DOHH2 (cell line): ENCODE data around the gene MMRN2.
"Not testable (repeated sequence)": the region's sequence is repeated elsewhere in the genome, so short reads cannot be mapped to it uniquely, and the experiment has no call there.

Experiments
- H3F3A ChIP-seq: fragments of 200-600 bp; sonication (generic), shearing (Covaris generic); 2 replicates; pipeline ENCODE4 v1.6.0; 2016; ENCODE audit warnings: antibody characterized with exemption, mild to moderate bottlenecking; ENCODE audit not compliant: control insufficient read depth, insufficient read depth
- H3K27ac ChIP-seq: fragments of 200-600 bp; sonication (generic); 2 replicates; pipeline ENCODE4 v1.5.1; 2014; ENCODE audit warnings: low read depth, mild to moderate bottlenecking, low read length, moderate library complexity
- H3K27me3 ChIP-seq: fragments of 200-600 bp; sonication (generic); 2 replicates; pipeline ENCODE4 v1.6.1; 2014; ENCODE audit warnings: mild to moderate bottlenecking, low read length, mixed read lengths; ENCODE audit not compliant: control insufficient read depth
- H3K36me3 ChIP-seq: fragments of 200-600 bp; sonication (generic); 2 replicates; pipeline ENCODE4 v1.6.1; 2014; ENCODE audit warnings: mild to moderate bottlenecking, low read length, moderate library complexity, mixed read lengths; ENCODE audit not compliant: control insufficient read depth
- H3K4me1 ChIP-seq: fragments of 200-600 bp; sonication (generic); 2 replicates; pipeline ENCODE4 v1.6.1; 2014; ENCODE audit warnings: mild to moderate bottlenecking, low read length, mixed read lengths; ENCODE audit not compliant: control insufficient read depth
- H3K4me2 ChIP-seq: fragments of 200-600 bp; sonication (generic); 2 replicates; pipeline ENCODE4 v1.6.0; 2014; ENCODE audit warnings: mild to moderate bottlenecking, low read length, moderate library complexity
- H3K4me3 ChIP-seq: fragments of 200-600 bp; sonication (generic); 2 replicates; pipeline ENCODE4 v1.5.1; 2014; ENCODE audit warnings: mild to moderate bottlenecking, low read length, mixed read lengths
- H3K79me2 ChIP-seq: fragments of 200-600 bp; sonication (generic); 2 replicates; pipeline ENCODE4 v1.6.1; 2014; ENCODE audit warnings: mild to moderate bottlenecking, low read length, mixed read lengths; ENCODE audit not compliant: control insufficient read depth
- H3K9me2 ChIP-seq: fragments of 200-600 bp; sonication (generic); replicated peaks from 2 replicates; pipeline ENCODE4 v1.6.1; 2014; ENCODE audit warnings: mild to moderate bottlenecking, low read length, mixed read lengths; ENCODE audit not compliant: control insufficient read depth
- H3K9me3 ChIP-seq: fragments of 200-600 bp; sonication (generic); 2 replicates; pipeline ENCODE4 v1.6.1; 2014; ENCODE audit warnings: antibody characterized with exemption, low read length, mixed read lengths; ENCODE audit not compliant: control insufficient read depth, insufficient read depth
- H4K20me1 ChIP-seq: fragments of 200-600 bp; sonication (generic); 2 replicates; pipeline ENCODE4 v1.6.0; 2014; ENCODE audit warnings: low read depth, mild to moderate bottlenecking, antibody characterized with exemption, low read length, moderate library complexity; ENCODE audit not compliant: control insufficient read depth, insufficient read depth
- CTCF ChIP-seq: fragments of 200-600 bp; sonication (generic); IDR thresholded peaks from one replicate; pipeline ENCODE4 v1.5.1; 2014; ENCODE audit warnings: antibody characterized with exemption, mild to moderate bottlenecking, low read depth, low read length; ENCODE audit not compliant: poor library complexity, severe bottlenecking
- EZH2phosphoT487 ChIP-seq: fragments of 200-600 bp; sonication (generic); IDR thresholded peaks from 2 replicates; pipeline ENCODE4 v1.6.1; 2017; ENCODE audit warnings: borderline replicate concordance, mild to moderate bottlenecking, antibody characterized with exemption, low read length, moderate library complexity, mixed read lengths

MMRN2 gene

GRCh38 chr10:86992929-86993328 is 35.5 kb upstream of the MMRN2 start:
- H3K9me3 ChIP-seq = no peaks in the 10 kb centered on the region
- H3F3A ChIP-seq = no peaks in the 10 kb centered on the region
- no peaks in the 10 kb centered on the region for H3K79me2 ChIP-seq
- H3K27me3 ChIP-seq = peaks cover 23% of the 10 kb centered on the region
- H3K36me3 ChIP-seq = no peaks in the 10 kb centered on the region
- H3K9me2 ChIP-seq = no peaks in the 10 kb centered on the region
- no peaks in the 10 kb centered on the region for H3K4me1 ChIP-seq
- H3K4me3 ChIP-seq = no peak overlapping the region
- no peak overlapping the region for H3K27ac ChIP-seq
- no peak overlapping the region for H3K4me2 ChIP-seq
- TF ChIP-seq EZH2phosphoT487 (no peak), CTCF (no peak)
- no peaks in the 10 kb centered on the region for H4K20me1 ChIP-seq

- H3K36me3 ChIP-seq = no peaks in the 10 kb centered on the region
- H3K27me3 ChIP-seq = peaks cover 27% of the 10 kb centered on the region
- no peaks in the 10 kb centered on the region for H3K79me2 ChIP-seq
- H3K4me3 ChIP-seq = no peak overlapping the region
- H3K4me2 ChIP-seq = no peak overlapping the region
- no peaks in the 10 kb centered on the region for H3F3A ChIP-seq
- H3K9me2 ChIP-seq = no peaks in the 10 kb centered on the region
- no peak overlapping the region for H3K27ac ChIP-seq
- H3K4me1 ChIP-seq = no peaks in the 10 kb centered on the region
- TF ChIP-seq EZH2phosphoT487 = no peak
- TF ChIP-seq CTCF = no peak
- no peaks in the 10 kb centered on the region for H3K9me3 ChIP-seq
- H4K20me1 ChIP-seq = no peaks in the 10 kb centered on the region
Observed at GRCh38 chr10:86992456-86992855, 35.0 kb upstream of the MMRN2 start.

- H3K27me3 ChIP-seq = peaks cover 25% of the 10 kb centered on the region
- H4K20me1 ChIP-seq, H3K9me2 ChIP-seq, H3K4me1 ChIP-seq, H3K4me2 ChIP-seq, H3K36me3 ChIP-seq, H3K9me3 ChIP-seq, H3K27ac ChIP-seq, H3F3A ChIP-seq, H3K79me2 ChIP-seq, H3K4me3 ChIP-seq: not testable (repeated sequence)
Observed at GRCh38 chr10:86991362-86991761, 33.9 kb upstream of the MMRN2 start.

- Histone ChIP-seq H3K4me2 (no peak overlapping the region), H3K36me3 (no peaks in the 10 kb centered on the region), H3K9me2 (no peaks in the 10 kb centered on the region), H3K27ac (no peak overlapping the region), H3K9me3 (no peaks in the 10 kb centered on the region), H3K79me2 (no peaks in the 10 kb centered on the region), H3F3A (no peaks in the 10 kb centered on the region), H3K4me1 (no peaks in the 10 kb centered on the region), H3K27me3 (peaks cover 25% of the 10 kb centered on the region), H4K20me1 (no peaks in the 10 kb centered on the region), H3K4me3 (no peak overlapping the region)
- TF ChIP-seq CTCF (no peak), EZH2phosphoT487 (no peak)
Observed at GRCh38 chr10:86988520-86988919, 31.1 kb upstream of the MMRN2 start.

- not testable (repeated sequence) for H3K9me2 ChIP-seq, H3K36me3 ChIP-seq, H3K4me2 ChIP-seq, H3K79me2 ChIP-seq, H3K4me3 ChIP-seq, H4K20me1 ChIP-seq, H3K4me1 ChIP-seq, H3K27ac ChIP-seq, H3K9me3 ChIP-seq, H3F3A ChIP-seq
- H3K27me3 ChIP-seq = peaks cover 11% of the 10 kb centered on the region; the same call in 1 of the 2 replicates
Observed at GRCh38 chr10:86984498-86984897, 27.1 kb upstream of the MMRN2 start.
